ENCODE data around the gene DUSP3. TPM values are rescaled to one million over a fixed set of nuclear protein-coding genes. Genes with fewer than 3 reads are reported as not detected.

DUSP3 gene
- total RNA-seq, 1 experiment from 2014 or later, result 16.9 TPM

GRCh38 chr17:43814026-43814425 lies 35.2 kb upstream of the DUSP3 start:
- Histone ChIP-seq H3K18ac (ENCODE audit: insufficient read length, low read depth, low read length) (no peak overlapping the region), H2BK15ac (ENCODE audit: low read depth, low read length) (no peak overlapping the region), H3K4ac (ENCODE audit: low read depth, low read length) (no peak overlapping the region), H3K79me1 (ENCODE audit: insufficient read depth, low read depth, low read length, poor library complexity, severe bottlenecking) (no peaks in the 10 kb centered on the region), H3K23ac (ENCODE audit: insufficient read length, low read depth, low read length) (no peak overlapping the region), H3K27ac (ENCODE audit: insufficient read length, low read depth, low read length) (no peak overlapping the region), H2BK120ac (ENCODE audit: low read depth, low read length, poor library complexity, severe bottlenecking) (no peak overlapping the region), H3K56ac (ENCODE audit: insufficient read length, low read depth, low read length) (no peak overlapping the region), H4K91ac (ENCODE audit: insufficient read length, low read depth, low read length) (no peak overlapping the region), H2BK20ac (ENCODE audit: low read depth, low read length, poor library complexity, severe bottlenecking) (no peak overlapping the region), H2BK5ac (ENCODE audit: insufficient read length, low read length) (no peak overlapping the region), H3K9ac (ENCODE audit: extremely low read depth, insufficient read length, low read length) (no peak overlapping the region), H3K4me1 (ENCODE audit: insufficient read depth, low read length) (no peaks in the 10 kb centered on the region), H4K8ac (replicated peaks; ENCODE audit: insufficient read length, low read depth, low read length) (no peak overlapping the region), H4K5ac (ENCODE audit: insufficient read length, low read depth, low read length) (no peak overlapping the region), H3T11ph (ENCODE audit: low read length) (no peak overlapping the region), H2BK12ac (ENCODE audit: insufficient read length, low read depth, low read length) (no peak overlapping the region), H3K27me3 (ENCODE audit: insufficient read depth, low read length) (no peaks in the 10 kb centered on the region), H3K4me2 (ENCODE audit: insufficient read depth, insufficient read length, low read length) (no peak overlapping the region), H3K23me2 (ENCODE audit: insufficient read length, low read depth, low read length, poor library complexity, severe bottlenecking) (no peaks in the 10 kb centered on the region), H3K14ac (ENCODE audit: insufficient read depth, low read length) (no peak overlapping the region), H2AK5ac (ENCODE audit: insufficient read length, low read length) (no peak overlapping the region), H3K9me3 (ENCODE audit: control insufficient read depth, low read depth, low read length) (no peaks in the 10 kb centered on the region), H4K20me1 (ENCODE audit: control insufficient read depth, insufficient read depth, insufficient read length) (no peaks in the 10 kb centered on the region), H2AFZ (ENCODE audit: low read length) (no peak overlapping the region), H3K79me2 (ENCODE audit: insufficient read depth, low read length) (no peaks in the 10 kb centered on the region)
- Mint-ChIP-seq H3K27me3 (ENCODE audit: low read depth) (no peaks in the 10 kb centered on the region), H3K4me1 (peaks cover 15 to 16% of the 10 kb centered on the region in 2 experiments), H3K4me3 (no peak overlapping the region), H3K36me3 (ENCODE audit: insufficient read depth in 1 of 3, low read depth in 3 of 3) (peaks cover 0 to 3% (median 0%) of the 10 kb centered on the region in 3 experiments; a peak in 5 of 7 replicates), H3K27ac (peak overlapping the region in 1 of 3 experiments; percentile 56; a peak in 2 of 7 replicates), H3K9me3 (no peaks in the 10 kb centered on the region)
- WGBS (ENCODE audit: extremely low coverage, insufficient read length, low lambda C conversion rate), result no CpG with 5 or more reads among the region's 12 CpGs
- peak; percentile 82 for DNase-seq
- TF ChIP-seq, protein P1, sequence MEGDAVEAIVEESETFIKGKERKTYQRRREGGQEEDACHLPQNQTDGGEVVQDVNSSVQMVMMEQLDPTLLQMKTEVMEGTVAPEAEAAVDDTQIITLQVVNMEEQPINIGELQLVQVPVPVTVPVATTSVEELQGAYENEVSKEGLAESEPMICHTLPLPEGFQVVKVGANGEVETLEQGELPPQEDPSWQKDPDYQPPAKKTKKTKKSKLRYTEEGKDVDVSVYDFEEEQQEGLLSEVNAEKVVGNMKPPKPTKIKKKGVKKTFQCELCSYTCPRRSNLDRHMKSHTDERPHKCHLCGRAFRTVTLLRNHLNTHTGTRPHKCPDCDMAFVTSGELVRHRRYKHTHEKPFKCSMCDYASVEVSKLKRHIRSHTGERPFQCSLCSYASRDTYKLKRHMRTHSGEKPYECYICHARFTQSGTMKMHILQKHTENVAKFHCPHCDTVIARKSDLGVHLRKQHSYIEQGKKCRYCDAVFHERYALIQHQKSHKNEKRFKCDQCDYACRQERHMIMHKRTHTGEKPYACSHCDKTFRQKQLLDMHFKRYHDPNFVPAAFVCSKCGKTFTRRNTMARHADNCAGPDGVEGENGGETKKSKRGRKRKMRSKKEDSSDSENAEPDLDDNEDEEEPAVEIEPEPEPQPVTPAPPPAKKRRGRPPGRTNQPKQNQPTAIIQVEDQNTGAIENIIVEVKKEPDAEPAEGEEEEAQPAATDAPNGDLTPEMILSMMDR (conservative IDR thresholded peaks at IDR 0.05), result peak; percentile 62
